SK-N-SH (cell line): ENCODE data around the gene DENND1A. TPM values are rescaled to one million over a fixed set of nuclear protein-coding genes. Genes with fewer than 3 reads are reported as not detected.
A peak's percentile ranks its signal among the peaks of the same experiment; 100 is the strongest.

Experiments
- CTCF ChIA-PET: fragments of 300-600, 350-600 bp; formaldehyde crosslinking; extraction: SDS; loops from one replicate; lab custom pipeline; 2021; lab: Yijun Ruan, JAX
- POLR2A ChIA-PET: fragments of 350-600 bp; sonication (Branson Sonifier 250); formaldehyde crosslinking; extraction: SDS; loops from one replicate; lab custom pipeline; 2020; ENCODE audit warnings: antibody characterized with exemption, inconsistent platforms; lab: Yijun Ruan, JAX
- DNase-seq: peaks from one replicate; pipeline ENCODE4 v3.0.0; 2012
- H2AFZ ChIP-seq: fragments of 200-600 bp; sonication (generic); 2 replicates; pipeline ENCODE4 v1.8.1; 2016; ENCODE audit warnings: antibody characterized with exemption, mild to moderate bottlenecking, low read depth
- H3F3A ChIP-seq: fragments of 200-600 bp; sonication (generic); replicated peaks from 2 replicates; pipeline ENCODE3; 2016; ENCODE audit warnings: antibody characterized with exemption, mild to moderate bottlenecking; ENCODE audit not compliant: insufficient read depth
- H3K27ac ChIP-seq, 2 experiments: fragments of 200-500 bp in 1 of 2; fragments of 200-600 bp in 1 of 2; sonication (Bioruptor generic) in 1 of 2; sonication (generic), shearing (Covaris generic) in 1 of 2; 2 replicates each; pipeline versions ENCODE4 v1.5.1 to v1.6.1; 2014 to 2016; ENCODE audit warnings: low read depth in 2 of 2, inconsistent platforms in 1 of 2, low read length in 1 of 2, mild to moderate bottlenecking in 1 of 2, mixed read lengths in 1 of 2
- H3K27me3 ChIP-seq: fragments of 200-600 bp; sonication (generic), shearing (Covaris generic); 2 replicates; pipeline ENCODE4 v1.6.1; 2016; ENCODE audit warnings: mixed run types; ENCODE audit not compliant: insufficient read depth
- H3K36me3 ChIP-seq, 2 experiments: fragments of 200-500 bp in 1 of 2; fragments of 200-600 bp in 1 of 2; sonication (Bioruptor generic) in 1 of 2; sonication (generic) in 1 of 2; replicated peaks in 1 of 2; 2 replicates each; pipeline versions ENCODE3 to v1.5.1; 2014 to 2016; ENCODE audit warnings: low read length in 1 of 2, mild to moderate bottlenecking in 1 of 2; ENCODE audit not compliant: insufficient read depth in 2 of 2, control insufficient read depth in 1 of 2
- H3K4me1 ChIP-seq, 2 experiments: fragments of 200-500 bp in 1 of 2; fragments of 200-600 bp in 1 of 2; sonication (Bioruptor generic) in 1 of 2; sonication (generic), shearing (Covaris generic) in 1 of 2; 2 replicates each; pipeline versions ENCODE4 v1.5.1 to v1.6.1; 2014 to 2016; ENCODE audit warnings: low read depth in 1 of 2, low read length in 1 of 2, mixed run types in 1 of 2; ENCODE audit not compliant: insufficient read depth in 2 of 2, control insufficient read depth in 1 of 2
- H3K4me2 ChIP-seq: fragments of 200-600 bp; sonication (generic), shearing (Covaris generic); 2 replicates; pipeline ENCODE4 v1.6.1; 2017; ENCODE audit warnings: mixed run types
- H3K4me3 ChIP-seq, 2 experiments: fragments of 200-500 bp in 1 of 2; fragments of 200-600 bp in 1 of 2; sonication (Bioruptor generic) in 1 of 2; sonication (generic), shearing (Covaris generic) in 1 of 2; 2 replicates each; pipeline versions ENCODE4 v1.5.1 to v1.8.1; 2014 to 2016; ENCODE audit warnings: low read depth in 2 of 2, inconsistent platforms in 1 of 2, low read length in 1 of 2, mild to moderate bottlenecking in 1 of 2, mixed read lengths in 1 of 2, moderate library complexity in 1 of 2
- H3K79me2 ChIP-seq: fragments of 200-600 bp; sonication (generic); 2 replicates; pipeline ENCODE4 v1.8.1; 2017; ENCODE audit warnings: mild to moderate bottlenecking; ENCODE audit not compliant: insufficient read depth
- H3K9ac ChIP-seq: fragments of 200-600 bp; sonication (generic); 2 replicates; pipeline ENCODE4 v1.6.1; 2017; ENCODE audit warnings: mixed run types
- H3K9me2 ChIP-seq: fragments of 200-600 bp; sonication (generic); 2 replicates; pipeline ENCODE4 v1.6.1; 2017; ENCODE audit warnings: mixed run types
- H3K9me3 ChIP-seq: fragments of 200-600 bp; sonication (generic); 2 replicates; pipeline ENCODE4 v1.6.1; 2017; ENCODE audit warnings: mixed run types, mild to moderate bottlenecking, moderate library complexity
- H4K20me1 ChIP-seq: fragments of 200-600 bp; sonication (generic); 2 replicates; pipeline ENCODE4 v1.6.1; 2017; ENCODE audit warnings: mild to moderate bottlenecking, mixed run types; ENCODE audit not compliant: insufficient read depth
- CHD2 ChIP-seq: fragments of 150-350 bp; IDR thresholded peaks from 2 replicates; pipeline ENCODE4 v1.6.1; 2018; ENCODE audit warnings: low read length; ENCODE audit not compliant: partially characterized antibody
- CTCF ChIP-seq: fragments of 200-600 bp; sonication (generic); IDR thresholded peaks from 2 replicates; pipeline ENCODE4 v1.6.1; 2017; ENCODE audit warnings: antibody characterized with exemption, mild to moderate bottlenecking, moderate library complexity
- ELF1 ChIP-seq: IDR thresholded peaks from 2 replicates; pipeline ENCODE4 v1.4.0; 2012
- EP300 ChIP-seq, 2 experiments: IDR thresholded peaks; 2 replicates each; pipeline versions ENCODE4 v1.4.0 to v1.6.1; 2012; ENCODE audit warnings: borderline replicate concordance in 1 of 2, low read depth in 1 of 2, low read length in 1 of 2
- EZH2phosphoT487 ChIP-seq: fragments of 200-600 bp; sonication (generic); IDR thresholded peaks from 2 replicates; pipeline ENCODE4 v1.6.1; 2017; ENCODE audit warnings: low read depth, mixed run types, mild to moderate bottlenecking, antibody characterized with exemption, moderate library complexity, borderline replicate concordance
- FOXJ3 ChIP-seq: sonication (generic); formaldehyde crosslinking; IDR thresholded peaks from 2 replicates; pipeline ENCODE4 v1.5.1; 2020; ENCODE audit warnings: mild to moderate bottlenecking, missing genetic modification reagents
- FOXM1 ChIP-seq: IDR thresholded peaks from 2 replicates; pipeline ENCODE4 v1.4.0; 2012; ENCODE audit warnings: low read depth, mild to moderate bottlenecking
- MXI1 ChIP-seq: IDR thresholded peaks from 2 replicates; pipeline ENCODE4 v1.6.1; 2012; ENCODE audit warnings: mild to moderate bottlenecking, low read depth, low read length, improper control_type of control experiment
- NFIC ChIP-seq: IDR thresholded peaks from 2 replicates; pipeline ENCODE4 v1.4.0; 2012; ENCODE audit warnings: borderline replicate concordance
- NRF1 ChIP-seq: IDR thresholded peaks from 2 replicates; pipeline ENCODE4 v1.6.1; 2012; ENCODE audit warnings: low read depth, mild to moderate bottlenecking, low read length
- RAD21 ChIP-seq: IDR thresholded peaks from 2 replicates; pipeline ENCODE4 v1.6.1; 2012; ENCODE audit warnings: mild to moderate bottlenecking, low read length
- REST ChIP-seq: IDR thresholded peaks from 2 replicates; pipeline ENCODE4 v1.6.1; 2012; ENCODE audit warnings: mild to moderate bottlenecking, low read depth, low read length, moderate library complexity
- RXRA ChIP-seq: IDR thresholded peaks from 2 replicates; pipeline ENCODE4 v1.4.0; 2012; ENCODE audit warnings: low read depth, mild to moderate bottlenecking, borderline replicate concordance
- SMC3 ChIP-seq: IDR thresholded peaks from 2 replicates; pipeline ENCODE4 v1.6.1; 2012; ENCODE audit warnings: low read depth, low read length, improper control_type of control experiment
- TAF1 ChIP-seq: IDR thresholded peaks from 2 replicates; pipeline ENCODE4 v1.6.1; 2012; ENCODE audit warnings: low read depth, mild to moderate bottlenecking, low read length, moderate library complexity, borderline replicate concordance
- TCF12 ChIP-seq: IDR thresholded peaks from 2 replicates; pipeline ENCODE4 v1.4.0; 2012
- TEAD4 ChIP-seq: IDR thresholded peaks from 2 replicates; pipeline ENCODE4 v1.4.0; 2012; ENCODE audit warnings: mild to moderate bottlenecking, borderline replicate concordance; ENCODE audit not compliant: insufficient read depth
- WGBS: methylation state at CpG from one replicate; pipeline ENCODE4 v1.1.6; 2017; ENCODE audit warnings: low lambda C conversion rate; 5-methylcytosine and 5-hydroxymethylcytosine counted together
- polyA plus RNA-seq, 3 experiments: library from polyadenylated mRNA; depleted of rRNA; stranded (reverse); fragments of >200 nt; gene quantifications; 2 replicates each; pipeline ENCODE4 v1.2.3, GENCODE V29; 2012
- TF ChIP-seq, protein P1 (sequence below): IDR thresholded peaks from 2 replicates; pipeline ENCODE4 v1.4.0; 2012; ENCODE audit warnings: low read depth, borderline replicate concordance
- TF ChIP-seq, protein P2 (sequence below): fragments of 150-350 bp; IDR thresholded peaks from 2 replicates; pipeline ENCODE4 v1.6.1; 2017; ENCODE audit warnings: antibody characterized with exemption, low read length, low read depth, borderline replicate concordance
- TF ChIP-seq, protein P3 (sequence below): IDR thresholded peaks from 2 replicates; pipeline ENCODE4 v1.4.0; 2012; ENCODE audit warnings: low read depth

Gene DENND1A
- polyA plus RNA-seq, 1 of the 3 experiments (the other 2 are of a cell fraction) = 25.4 TPM

DNA sequence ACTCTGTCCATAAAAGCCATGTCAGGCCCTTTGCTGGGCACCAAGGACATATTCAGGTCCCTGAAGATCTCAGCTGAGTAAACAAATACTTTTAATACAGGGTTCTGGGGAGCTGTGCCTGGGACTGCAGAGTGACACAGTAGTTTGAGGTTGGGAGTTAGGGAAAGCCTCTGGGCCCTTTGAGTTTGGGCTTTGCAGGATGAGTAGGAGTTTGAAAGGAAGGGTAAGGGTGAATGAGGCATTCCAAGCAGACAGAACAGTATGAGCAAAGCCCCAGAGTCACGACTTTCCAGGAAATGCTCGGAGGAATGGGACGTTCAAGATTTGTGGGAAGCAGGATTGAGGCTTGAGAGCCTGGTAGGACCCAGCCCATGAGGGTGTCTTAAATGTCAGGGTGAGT lies 560.6 kb downstream of the DENND1A start:
- no peaks in the 10 kb centered on the region for H3K9me3 ChIP-seq
- no peaks in the 10 kb centered on the region for H3K79me2 ChIP-seq
- POLR2A ChIA-PET = no interaction called here
- H3K4me1 ChIP-seq = peaks cover 0 to 14% of the 10 kb centered on the region in 2 experiments; a peak in 1 of 4 replicates
- no peak overlapping the region for H3K27ac ChIP-seq
- no peak overlapping the region for H2AFZ ChIP-seq
- peaks cover 48% of the 10 kb centered on the region for H3K27me3 ChIP-seq
- H3K9ac ChIP-seq = no peak overlapping the region
- H4K20me1 ChIP-seq = no peaks in the 10 kb centered on the region
- no peak overlapping the region for H3K4me3 ChIP-seq
- TF ChIP-seq SMC3 (no peak), ELF1 (no peak), TCF12 (no peak), CHD2 (no peak), FOXM1 (no peak), RAD21 (no peak), EZH2phosphoT487 (no peak), NRF1 (no peak)
- TF ChIP-seq, protein P1, sequence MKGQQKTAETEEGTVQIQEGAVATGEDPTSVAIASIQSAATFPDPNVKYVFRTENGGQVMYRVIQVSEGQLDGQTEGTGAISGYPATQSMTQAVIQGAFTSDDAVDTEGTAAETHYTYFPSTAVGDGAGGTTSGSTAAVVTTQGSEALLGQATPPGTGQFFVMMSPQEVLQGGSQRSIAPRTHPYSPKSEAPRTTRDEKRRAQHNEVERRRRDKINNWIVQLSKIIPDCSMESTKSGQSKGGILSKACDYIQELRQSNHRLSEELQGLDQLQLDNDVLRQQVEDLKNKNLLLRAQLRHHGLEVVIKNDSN = no peak
- TF ChIP-seq, protein P2, sequence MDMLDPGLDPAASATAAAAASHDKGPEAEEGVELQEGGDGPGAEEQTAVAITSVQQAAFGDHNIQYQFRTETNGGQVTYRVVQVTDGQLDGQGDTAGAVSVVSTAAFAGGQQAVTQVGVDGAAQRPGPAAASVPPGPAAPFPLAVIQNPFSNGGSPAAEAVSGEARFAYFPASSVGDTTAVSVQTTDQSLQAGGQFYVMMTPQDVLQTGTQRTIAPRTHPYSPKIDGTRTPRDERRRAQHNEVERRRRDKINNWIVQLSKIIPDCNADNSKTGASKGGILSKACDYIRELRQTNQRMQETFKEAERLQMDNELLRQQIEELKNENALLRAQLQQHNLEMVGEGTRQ = no peak
- no peaks in the 10 kb centered on the region for H3K9me2 ChIP-seq
- H3F3A ChIP-seq = no peaks in the 10 kb centered on the region
- no peaks in the 10 kb centered on the region for H3K36me3 ChIP-seq
- no peak overlapping the region for H3K4me2 ChIP-seq
- CTCF ChIA-PET = interaction anchor here (1.1 to 10.4 kb wide), 3 partner anchors 9 to 19 kb away, joined by 5 to 77 read pairs (median 12); partner anchors contain the start of gene CRB2
- 29% methylated on average over 3 of the region's 3 CpGs for WGBS
- DNase-seq = no peak

GRCh38 chr9:123368536-123369153 lies 561.3 kb downstream of the DENND1A start:
- 64% methylated on average over 2 of the region's 6 CpGs for WGBS
- peak; percentile 32 for DNase-seq
- Histone ChIP-seq H4K20me1 (no peaks in the 10 kb centered on the region), H3K4me2 (no peak overlapping the region), H2AFZ (no peak overlapping the region), H3K36me3 (no peaks in the 10 kb centered on the region), H3K27me3 (peaks cover 41% of the 10 kb centered on the region), H3F3A (no peaks in the 10 kb centered on the region), H3K4me3 (no peak overlapping the region), H3K9me3 (no peaks in the 10 kb centered on the region), H3K9ac (no peak overlapping the region), H3K27ac (no peak overlapping the region), H3K79me2 (no peaks in the 10 kb centered on the region), H3K9me2 (no peaks in the 10 kb centered on the region), H3K4me1 (peaks cover 0 to 8% of the 10 kb centered on the region in 2 experiments; a peak in 1 of 4 replicates)
- ChIA-PET POLR2A (no interaction called here), CTCF (interaction anchor here (1.1 to 10.4 kb wide), 4 partner anchors 9 to 19 kb away, joined by 5 to 77 read pairs (median 10); partner anchors contain the start of gene CRB2)
- TF ChIP-seq TAF1 = no peak
- TF ChIP-seq TEAD4 = no peak
- no peak for TF ChIP-seq CTCF
- TF ChIP-seq NFIC = no peak
- TF ChIP-seq, protein P3, sequence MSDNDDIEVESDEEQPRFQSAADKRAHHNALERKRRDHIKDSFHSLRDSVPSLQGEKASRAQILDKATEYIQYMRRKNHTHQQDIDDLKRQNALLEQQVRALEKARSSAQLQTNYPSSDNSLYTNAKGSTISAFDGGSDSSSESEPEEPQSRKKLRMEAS = no peak
- no peak for TF ChIP-seq EZH2phosphoT487
- TF ChIP-seq NRF1 = no peak
- TF ChIP-seq REST = no peak
- TF ChIP-seq RXRA = no peak
- TF ChIP-seq TCF12 = no peak
- no peak for TF ChIP-seq MXI1
- TF ChIP-seq FOXM1 = no peak
- no peak for TF ChIP-seq FOXJ3
- TF ChIP-seq EP300 (IDR thresholded peaks at IDR 0.05; ENCODE audit: borderline replicate concordance in 1 of 2, low read depth in 1 of 2, low read length in 1 of 2) = no peak
- no peak for TF ChIP-seq ELF1
